ENCODE data around the gene STAG1.
"Not testable (repeated sequence)": the region's sequence is repeated elsewhere in the genome, so short reads cannot be mapped to it uniquely, and the experiment has no call there.

Gene STAG1

DNA sequence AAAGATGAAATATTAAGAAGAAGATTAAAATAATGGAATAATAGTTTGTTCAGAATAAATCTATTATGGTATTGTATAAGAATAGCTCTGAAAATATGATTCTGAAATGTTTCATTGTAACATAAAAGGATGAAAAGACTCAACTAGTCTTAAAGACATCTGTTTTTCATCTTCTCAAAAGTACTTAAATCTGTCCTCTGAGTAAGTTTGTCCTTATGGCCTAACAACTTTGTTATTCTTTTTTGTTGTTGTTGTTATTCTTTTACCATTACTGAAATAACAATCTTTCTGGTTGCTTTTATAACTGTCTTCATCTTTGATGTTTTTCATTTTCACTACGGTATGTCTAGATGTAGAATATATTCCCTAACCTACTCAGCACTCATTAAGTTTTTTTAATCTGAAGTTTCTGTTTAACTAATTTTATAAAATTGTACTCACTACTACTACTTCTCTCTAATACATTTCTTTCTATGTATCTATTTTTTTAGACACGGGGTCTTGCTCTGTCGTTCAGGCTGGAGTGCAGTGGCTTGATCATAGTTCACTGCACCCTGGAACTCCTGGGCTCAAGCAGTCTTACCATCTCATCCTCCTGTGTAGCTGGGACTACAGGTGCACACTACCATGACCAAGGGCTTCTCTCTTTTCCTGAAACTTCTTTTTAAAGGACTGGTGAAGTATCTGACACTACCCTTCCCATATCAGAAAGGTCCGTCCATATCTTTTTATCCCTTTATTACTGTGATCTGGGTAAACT, 261.4 kb downstream of the STAG1 start:
- DNase-seq, result no peak

DNA sequence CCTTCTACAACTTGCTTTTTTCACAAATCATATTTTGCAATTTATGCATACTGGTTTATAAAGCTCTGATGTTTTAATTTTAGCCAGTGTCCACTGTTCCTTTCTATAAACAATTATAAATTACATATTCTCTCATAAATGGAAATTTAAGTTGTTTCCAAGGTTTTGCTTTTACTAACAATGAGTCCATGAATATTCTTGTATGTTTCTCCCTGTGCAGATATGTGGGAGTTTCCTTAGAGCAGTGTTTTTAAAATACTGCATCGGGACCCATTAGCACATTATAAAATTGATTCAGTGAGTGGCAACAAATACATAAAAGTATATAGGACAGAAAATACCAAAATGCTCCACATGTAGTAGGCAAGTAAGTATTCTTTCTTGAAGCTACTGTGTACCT, 266.4 kb downstream of the STAG1 start:
- no peak for DNase-seq

DNA sequence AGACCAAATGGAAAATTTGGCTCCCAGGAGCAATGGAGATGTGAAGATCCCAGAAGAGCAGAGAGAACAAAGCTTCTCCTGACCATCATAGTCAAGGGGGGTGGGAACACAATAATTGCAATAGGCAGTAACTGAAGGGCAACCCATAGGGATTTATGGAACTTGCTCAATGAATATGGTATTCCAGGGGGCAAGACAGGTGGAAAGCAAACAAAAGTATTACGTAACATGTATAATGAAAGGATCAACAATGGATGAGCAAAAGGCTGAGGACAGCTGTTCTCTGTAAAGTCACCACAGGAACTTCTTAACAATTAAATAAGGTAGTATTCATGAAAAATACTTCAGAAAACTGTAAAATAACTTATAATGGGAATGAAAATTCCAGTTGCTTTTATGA, 275.9 kb downstream of the STAG1 start:
- DNase-seq, result no peak

DNA sequence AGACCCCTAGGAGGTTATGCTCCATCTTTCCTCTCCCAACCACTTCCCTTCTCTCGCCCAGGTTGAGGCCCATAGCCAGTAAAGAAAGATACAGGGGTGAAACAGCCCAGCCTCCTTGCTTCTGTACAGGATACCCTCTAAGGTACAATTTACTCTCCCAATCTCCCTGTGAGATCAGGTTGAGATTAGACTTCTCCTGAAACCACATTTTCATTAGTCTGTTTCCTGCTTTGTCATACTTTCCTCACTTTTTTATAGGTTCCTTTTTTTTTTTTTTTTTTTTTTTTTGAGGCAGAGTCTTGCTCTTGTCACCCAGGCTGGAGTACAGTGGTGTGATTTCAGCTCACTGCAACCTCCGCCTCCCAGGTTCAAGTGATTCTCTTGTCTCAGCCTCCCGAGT, 277.3 kb downstream of the STAG1 start:
- DNase-seq, result not testable (repeated sequence)

DNA sequence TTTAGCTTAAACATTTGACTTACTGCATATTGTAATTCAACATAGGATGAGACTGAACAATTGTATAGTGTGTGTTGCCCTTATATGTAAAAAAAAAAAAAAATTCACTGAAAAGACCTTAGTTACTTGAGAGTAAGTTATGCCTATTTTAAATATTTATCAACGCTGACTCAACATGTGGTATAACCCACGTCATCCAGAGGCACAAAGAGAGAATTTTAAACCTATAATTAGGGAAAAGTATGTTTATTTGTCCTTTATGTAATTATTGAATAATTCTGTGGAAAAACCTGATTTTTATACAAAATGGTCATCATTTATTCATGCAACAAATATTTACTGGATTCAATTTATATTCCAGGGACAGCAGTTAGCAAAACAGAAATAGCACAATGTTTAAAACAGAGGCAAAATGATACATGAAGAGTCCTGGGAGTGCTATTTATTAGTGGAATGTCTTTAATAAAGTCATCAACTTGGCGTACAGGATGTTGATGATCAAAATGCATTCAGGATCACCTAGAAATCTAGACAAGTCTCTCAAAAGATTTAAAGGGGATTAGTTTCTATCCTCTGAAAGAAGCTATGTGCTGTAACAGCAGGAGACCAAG, 278.4 kb downstream of the STAG1 start:
- no peak for DNase-seq

DNA sequence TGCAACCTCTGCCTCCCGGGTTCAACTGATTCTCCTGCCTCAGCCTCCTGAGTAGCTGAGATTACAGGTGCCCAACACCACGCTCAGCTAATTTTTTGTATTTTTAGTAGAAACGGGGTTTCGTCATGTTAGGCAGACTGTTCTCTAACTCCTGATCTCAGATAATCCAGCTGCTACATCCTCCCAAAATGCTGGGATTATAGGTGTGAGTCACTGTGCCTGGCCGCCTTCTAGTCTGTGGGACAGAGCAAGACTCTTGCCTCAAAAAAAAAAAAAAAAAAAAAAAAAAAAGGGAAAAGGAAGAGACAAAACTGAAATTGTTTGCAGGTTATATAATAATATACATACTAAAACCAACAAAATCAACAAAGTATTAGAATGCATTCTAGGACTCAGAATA, 286.9 kb downstream of the STAG1 start:
- DNase-seq, result no peak

DNA sequence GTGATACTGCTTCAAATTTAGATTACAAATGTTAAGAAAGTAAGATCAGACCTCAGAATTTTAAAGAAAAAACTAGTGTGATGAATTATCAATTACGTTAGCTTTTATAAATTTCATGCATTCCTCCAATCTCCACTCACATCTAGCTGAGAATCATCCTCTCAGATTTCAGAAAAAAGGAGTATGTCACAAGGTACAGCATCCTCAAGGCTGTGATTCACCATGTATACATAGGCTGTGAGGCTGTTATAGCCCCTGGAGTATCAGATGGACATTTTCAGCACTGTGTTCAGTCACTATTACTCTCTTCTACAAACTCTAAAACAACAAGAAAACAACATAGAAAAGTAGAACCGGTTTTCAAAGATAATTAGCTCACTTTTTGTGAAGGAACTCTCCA, 287.7 kb downstream of the STAG1 start:
- no peak for DNase-seq

DNA sequence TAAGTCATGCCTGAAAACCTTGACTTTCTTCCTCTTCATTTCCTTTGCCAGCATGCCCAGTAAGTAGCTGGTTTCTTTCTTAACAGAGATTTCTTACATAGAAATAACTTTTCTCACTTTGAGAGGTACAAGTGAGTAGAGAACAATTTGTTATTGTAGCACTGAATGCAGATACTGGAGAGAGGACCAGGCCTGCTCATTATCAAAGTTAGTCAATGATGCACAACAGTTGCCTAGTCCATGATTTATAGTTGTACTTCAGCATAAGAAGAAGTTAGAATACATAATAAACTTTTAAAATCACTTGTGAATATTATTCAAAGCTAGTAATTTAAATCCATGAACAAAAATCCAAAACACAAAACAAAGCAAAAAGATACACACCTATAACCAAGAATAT, 289.0 kb downstream of the STAG1 start:
- DNase-seq, result no peak

DNA sequence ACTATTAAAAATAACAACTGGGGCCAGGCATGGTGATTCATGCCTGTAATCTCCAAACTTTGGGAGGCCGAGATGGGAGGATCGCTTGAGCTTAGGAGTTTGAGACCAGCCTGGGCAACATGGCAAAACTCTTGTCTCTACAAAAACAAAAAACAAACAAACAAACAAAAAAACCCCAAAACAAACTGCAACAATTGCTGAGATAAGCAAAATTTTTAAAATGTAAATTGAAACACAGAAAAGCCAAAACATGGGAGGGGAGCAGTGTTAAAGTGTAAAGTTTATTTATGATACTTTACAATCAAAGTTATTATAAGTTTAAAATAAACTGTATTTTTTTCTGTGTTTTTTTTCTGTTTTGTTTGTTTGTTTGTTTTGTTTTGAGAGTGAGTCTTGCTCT, 294.4 kb downstream of the STAG1 start:
- DNase-seq, result no peak

DNA sequence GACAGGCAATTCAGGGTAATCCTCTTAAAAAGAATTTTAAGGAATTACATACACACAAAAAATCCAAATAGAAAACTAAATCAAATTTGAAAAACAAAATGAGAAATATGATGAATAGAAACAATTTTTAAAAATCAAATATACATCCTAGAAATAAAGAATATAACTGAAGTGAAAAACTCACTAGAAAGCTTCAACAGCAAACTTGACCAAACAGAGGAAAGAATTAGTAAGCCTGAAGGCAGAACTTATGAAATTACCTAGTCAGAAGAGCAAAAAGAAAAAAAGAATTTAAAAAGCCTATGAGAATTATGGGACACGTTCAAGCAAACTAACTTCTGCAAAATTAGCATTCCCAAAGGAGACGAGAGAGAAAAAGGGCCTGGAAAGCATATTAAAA, 296.0 kb downstream of the STAG1 start:
- no peak for DNase-seq

DNA sequence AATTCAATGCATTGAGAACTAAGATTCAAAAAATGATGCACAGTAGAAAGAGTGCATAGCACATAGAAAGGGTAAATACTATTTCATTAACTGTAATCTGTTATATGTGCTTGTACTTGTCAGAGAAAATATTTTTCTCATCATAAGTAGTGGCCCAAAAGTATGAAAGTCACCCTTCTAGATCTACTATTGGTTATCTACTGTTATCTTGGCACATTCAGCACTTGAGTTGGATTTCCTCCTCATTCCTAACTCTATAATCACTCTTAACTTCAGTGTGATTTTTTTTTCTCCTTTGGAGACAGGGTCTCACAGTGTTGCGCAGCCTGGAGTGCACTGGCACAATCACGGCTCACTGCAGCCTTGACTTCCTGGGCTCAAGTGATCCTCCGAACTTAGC, 307.6 kb downstream of the STAG1 start:
- no peak for DNase-seq

DNA sequence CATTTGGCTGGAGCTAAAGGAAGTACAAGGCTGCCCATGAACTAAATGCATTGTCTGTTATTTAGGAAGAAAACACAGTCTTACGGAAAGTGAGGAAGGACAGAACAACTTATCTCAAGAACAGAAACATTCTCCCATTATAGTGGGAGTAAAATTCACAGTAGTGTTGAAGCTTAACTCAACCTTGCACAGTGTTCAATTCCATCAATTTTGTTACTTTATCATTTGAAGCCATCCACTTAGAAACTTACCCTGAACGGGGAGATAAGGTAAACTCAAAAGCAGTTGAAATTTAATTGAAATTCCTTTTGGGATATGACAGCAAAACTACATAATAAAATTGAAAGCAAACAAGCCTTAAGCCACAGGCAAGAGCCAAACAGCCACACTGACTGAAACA, 315.1 kb downstream of the STAG1 start:
- no peak for DNase-seq

DNA sequence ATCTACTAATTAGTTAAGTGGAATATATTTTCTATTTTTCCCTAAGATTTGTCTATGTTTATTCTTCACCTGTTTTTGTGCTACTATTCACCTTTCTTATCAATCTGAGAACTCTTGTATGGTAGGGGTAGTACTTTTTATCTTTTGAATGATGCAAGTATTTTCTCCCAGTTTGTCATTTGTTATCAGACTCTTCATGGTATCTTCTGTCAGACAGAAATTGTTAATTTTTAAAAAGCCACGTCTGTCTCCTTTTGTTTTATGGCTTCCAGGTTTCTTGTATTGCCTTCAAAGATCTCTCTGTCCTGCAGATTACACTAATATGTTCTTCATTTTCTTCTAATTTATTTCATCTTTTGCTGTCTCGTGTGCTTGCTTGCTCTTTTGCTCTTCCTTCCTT, 317.7 kb downstream of the STAG1 start:
- no peak for DNase-seq

DNA sequence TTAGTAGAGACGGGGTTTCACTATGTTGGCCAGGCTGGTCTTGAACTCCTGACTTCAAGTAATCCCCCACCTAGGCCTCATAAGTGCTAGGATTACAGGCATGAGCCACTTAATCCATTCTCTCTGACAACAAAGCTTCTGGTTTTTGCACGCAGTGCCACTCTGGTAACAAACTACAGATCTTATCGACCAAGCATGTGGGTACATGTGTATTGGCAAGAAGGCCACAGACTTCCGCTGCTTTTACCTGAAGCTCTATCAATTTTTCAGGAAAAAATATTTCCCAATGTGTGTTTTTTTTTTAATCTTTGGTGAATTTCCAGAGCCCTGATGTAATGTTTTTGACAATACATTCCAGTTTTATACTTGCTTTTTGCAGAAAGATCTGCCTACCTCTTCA, 319.5 kb downstream of the STAG1 start:
- DNase-seq, result no peak

DNA sequence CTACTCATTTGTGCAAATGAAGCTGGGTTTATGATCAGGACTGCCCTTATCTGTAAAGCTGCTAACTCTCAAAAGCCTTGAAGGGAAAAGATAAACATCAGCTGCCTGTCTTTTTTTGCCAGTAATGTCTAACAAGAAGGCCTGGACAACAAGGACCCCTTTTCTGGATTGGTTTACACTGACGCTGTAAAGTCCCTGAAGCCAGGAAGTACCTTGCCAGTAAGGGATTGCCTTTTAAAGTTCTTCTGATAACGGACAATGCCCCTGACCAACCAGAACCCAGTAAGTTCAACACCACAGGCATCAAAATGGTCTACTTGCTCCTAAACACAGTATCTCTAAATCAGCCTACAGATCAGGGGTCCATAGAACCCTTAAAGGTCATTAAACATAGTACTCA, 324.0 kb downstream of the STAG1 start:
- DNase-seq, result no peak

DNA sequence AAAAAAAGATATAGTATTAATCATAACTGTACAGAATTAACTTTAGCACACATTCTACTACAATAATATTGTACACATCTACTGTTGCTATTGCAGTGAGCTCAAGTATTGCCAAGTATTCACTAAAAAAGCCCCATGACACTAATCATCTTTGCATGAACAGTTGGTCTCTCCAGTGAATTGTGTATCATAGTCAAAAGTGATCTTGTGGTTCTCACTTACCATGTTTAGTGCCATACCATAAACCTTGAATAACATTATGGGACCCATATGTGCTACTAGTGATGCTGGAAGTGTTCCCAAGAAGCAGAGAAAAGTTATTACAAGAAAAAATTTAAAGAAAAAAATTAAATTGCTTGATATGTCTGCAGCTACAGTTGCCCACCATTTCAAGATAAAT, 324.9 kb downstream of the STAG1 start:
- DNase-seq, result no peak

DNA sequence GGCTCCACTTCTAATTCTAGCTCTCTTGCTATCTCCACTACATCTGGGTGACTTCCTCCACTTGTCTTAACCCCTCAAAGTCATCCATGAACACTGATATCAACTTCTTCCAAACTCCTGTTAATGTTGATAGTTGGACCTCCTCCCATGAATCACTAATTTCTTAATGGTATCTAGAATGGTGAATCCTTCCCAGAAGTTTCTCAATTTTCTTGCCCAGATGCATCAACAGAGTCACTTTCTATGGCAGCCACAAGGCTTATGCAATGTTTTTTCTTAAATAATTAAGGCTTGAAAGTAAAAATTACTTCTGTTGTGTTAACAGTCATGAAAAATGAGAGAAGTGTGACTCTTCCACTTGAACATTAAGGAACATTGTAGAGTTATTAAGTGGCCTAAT, 337.7 kb downstream of the STAG1 start:
- no peak for DNase-seq

DNA sequence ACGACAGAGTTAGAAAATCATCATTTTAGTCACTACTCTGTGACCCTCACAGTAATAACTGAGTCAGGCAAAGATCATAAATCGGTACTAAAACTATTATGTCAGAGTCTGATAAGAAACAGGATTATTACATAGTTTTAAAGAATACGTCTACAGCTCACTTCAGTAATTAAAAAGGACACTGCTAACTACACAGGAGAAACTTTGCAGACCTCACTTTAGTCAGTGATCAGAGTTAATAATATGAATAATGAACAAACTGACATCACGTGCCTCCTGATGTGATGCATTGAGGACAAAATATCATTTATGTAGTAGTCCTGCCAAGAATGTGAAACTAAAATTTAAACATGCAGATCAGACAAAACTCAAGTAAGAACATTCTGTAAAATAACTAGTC, 339.9 kb downstream of the STAG1 start:
- DNase-seq, result no peak

DNA sequence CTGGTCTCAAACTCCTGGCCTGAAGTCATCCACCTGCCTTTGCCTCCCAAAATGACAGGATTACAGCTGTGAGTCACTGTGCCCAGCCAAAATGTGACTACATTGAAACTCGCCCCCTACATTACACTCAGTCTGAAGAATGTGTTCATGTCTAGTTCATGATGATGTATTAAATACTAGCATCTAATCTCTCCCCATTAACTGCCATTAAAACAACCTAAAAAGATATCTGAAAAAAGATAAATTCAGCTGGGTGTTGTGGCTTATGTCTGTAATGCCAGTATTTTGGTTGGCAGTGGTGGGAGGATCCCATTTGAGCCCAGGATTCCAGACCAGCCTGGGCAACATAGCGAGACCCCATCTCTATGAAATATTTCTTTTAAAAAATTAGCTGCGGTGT, 342.6 kb downstream of the STAG1 start:
- DNase-seq, result no peak

DNA sequence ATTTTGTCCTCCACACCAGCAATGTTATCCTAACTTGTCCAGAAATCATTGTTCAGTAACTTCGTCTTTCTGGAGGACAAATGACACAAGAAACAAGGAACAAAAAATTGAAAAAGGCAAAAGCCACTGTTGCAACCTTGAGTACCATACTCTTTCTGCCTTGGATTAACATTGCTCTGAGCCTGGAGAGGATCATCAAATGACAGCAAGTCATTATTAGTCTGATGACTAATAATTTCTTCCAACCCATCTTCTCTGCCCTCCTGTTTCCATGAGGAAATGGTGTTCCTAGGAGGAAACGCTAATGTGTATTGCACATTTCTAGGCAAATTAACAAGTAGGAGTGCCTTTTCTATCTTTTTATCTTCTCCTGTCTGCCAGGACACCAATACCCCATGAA, 348.1 kb downstream of the STAG1 start:
- no peak for DNase-seq

DNA sequence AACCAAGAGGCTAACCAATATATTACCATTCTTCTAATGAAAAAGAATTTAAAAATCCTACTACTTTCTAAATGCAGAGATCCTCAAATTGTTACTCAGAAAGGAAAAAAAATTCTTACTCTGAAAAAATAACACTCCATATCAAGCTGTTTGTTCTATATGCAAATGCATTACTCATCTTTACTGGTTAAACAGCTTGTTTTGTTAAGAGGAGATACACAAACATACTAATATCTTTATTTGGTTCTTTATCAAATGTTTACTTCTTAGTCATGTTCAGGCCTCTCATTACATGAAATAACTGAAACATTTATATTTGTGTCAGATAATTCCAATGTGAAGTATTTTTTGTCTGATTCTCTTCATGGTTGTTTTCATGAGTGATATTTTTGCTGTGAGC, 355.3 kb downstream of the STAG1 start:
- DNase-seq, result no peak

DNA sequence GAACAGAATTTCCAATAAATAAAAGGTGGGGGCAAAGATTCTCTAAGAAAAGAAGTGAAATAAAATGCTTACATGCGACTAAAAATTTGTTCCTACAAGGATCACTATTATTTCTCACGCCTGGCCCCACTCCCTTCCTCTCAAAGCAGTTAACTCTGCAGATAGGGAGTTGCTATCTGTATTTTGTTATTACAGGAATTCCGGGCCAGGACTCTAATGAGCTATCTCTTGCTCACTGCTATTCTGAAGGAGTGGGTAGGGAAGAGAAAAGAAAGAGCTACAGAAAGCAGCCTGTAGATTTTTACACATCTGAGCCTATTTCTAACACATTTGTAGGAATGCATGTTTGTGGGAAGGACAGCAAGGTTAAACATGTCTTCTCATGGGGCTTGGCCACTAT, 361.6 kb downstream of the STAG1 start:
- no peak for DNase-seq

DNA sequence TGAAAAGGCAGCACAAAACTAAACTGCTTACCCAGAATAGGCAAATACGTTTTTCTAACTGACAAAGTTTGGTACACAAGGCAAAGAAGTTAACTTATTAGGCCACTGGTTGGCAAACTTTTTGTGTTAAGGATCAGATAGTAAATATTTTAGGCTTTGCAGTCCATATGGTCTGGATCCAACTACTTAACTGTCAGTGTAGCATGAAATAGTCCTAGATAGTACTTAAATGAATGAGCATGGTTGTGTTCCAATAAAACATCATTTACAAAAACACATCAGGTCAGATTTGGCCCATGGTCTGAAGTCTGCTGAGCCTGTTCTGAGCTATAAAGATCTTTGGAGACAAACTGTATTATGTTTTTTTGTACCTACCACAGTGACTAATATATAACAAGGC, 365.1 kb downstream of the STAG1 start:
- DNase-seq, result no peak

DNA sequence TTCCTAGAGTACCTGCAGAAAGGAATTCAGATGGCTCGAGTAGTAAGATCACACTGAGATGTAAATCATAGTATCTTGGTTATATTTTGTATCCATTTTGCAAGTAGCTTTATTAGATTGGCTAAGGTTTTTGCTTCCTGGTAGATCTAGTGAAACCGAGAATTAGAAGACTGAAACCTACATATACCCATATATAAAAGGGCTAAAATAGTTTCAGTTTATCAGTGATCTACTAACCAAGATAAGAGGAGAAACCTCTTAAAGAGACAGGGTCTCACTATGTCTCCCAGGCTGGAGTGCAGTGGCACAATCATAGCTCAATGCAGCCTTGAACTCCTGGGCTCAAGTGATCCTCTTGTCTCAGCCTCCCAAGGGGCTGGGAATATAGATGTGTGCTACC, 366.7 kb downstream of the STAG1 start:
- DNase-seq, result no peak

DNA sequence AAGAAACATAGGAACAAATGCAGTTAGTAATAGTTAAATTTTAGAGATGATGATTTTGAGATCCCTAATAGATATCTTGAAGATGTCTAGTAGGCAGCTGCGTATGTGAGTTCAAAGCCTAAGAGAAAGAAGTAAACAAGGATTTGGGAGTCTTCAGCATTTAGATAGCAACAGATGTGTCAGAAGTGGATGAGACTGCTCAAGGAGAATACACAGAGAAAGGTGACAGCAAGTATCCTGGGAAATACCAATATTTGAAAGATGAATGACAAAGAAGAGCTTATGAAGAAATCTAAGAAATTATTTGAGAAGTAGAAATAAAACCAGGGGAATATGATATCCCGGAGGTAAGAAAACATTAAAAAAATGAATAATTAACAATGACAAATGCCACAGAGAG, 371.1 kb downstream of the STAG1 start:
- no peak for DNase-seq

Data from NCI-H526 treated with DMSO at 0.1 percent for 48 hours (cell line).